K562 (cell line): Measurements from ENCODE around the gene SEPTIN6. TPM values are rescaled to one million over a fixed set of nuclear protein-coding genes. Genes with fewer than 3 reads are reported as not detected.

Experiments used
- CBFA2T2 ChIP-seq: fragments of 450-650 bp; conservative IDR thresholded peaks from 2 replicates; pipeline ENCODE4 v1.6.1; 2017; ENCODE audit warnings: mild to moderate bottlenecking
- CHAMP1 ChIP-seq: fragments of 450-650 bp; IDR thresholded peaks from 2 replicates; pipeline ENCODE4 v1.6.1; 2016; ENCODE audit warnings: mild to moderate bottlenecking
- HDAC8 ChIP-seq: fragments of 450-650 bp; IDR thresholded peaks from 2 replicates; pipeline ENCODE4 v1.6.1; 2016; ENCODE audit warnings: mild to moderate bottlenecking, missing genetic modification characterization, moderate library complexity, missing compliant biosample characterization
- HES1 ChIP-seq: fragments of 450-650 bp; IDR thresholded peaks from 2 replicates; pipeline ENCODE4 v1.6.1; 2016; ENCODE audit warnings: low read depth, mild to moderate bottlenecking, moderate library complexity
- HNRNPUL1 ChIP-seq: fragments of 200-400 bp; formaldehyde crosslinking; IDR thresholded peaks from 2 replicates; pipeline ENCODE4 v1.6.1; 2017; ENCODE audit warnings: low read length
- KLF16 ChIP-seq: IDR thresholded peaks from 2 replicates; pipeline ENCODE4 v1.6.1; 2016; ENCODE audit warnings: antibody characterized with exemption
- MEF2D ChIP-seq: conservative IDR thresholded peaks from 2 replicates; pipeline ENCODE4 v1.6.1; 2016; ENCODE audit warnings: low read depth, missing genetic modification characterization, missing compliant biosample characterization
- MEIS2 ChIP-seq: fragments of 450-650 bp; IDR thresholded peaks from 2 replicates; pipeline ENCODE4 v1.6.1; 2014; ENCODE audit warnings: mild to moderate bottlenecking; ENCODE audit not compliant: partially characterized antibody
- MNT ChIP-seq, 2 experiments: fragments of 450-650 bp; conservative IDR thresholded peaks; 2 replicates each; pipeline ENCODE4 v1.6.1; 2017; ENCODE audit warnings: mild to moderate bottlenecking in 2 of 2, moderate library complexity in 2 of 2
- NR2C1 ChIP-seq, 2 experiments: fragments of 450-650 bp; IDR thresholded peaks; 2 replicates each; pipeline ENCODE4 v1.6.1; 2017; ENCODE audit warnings: mild to moderate bottlenecking in 2 of 2, antibody characterized with exemption in 1 of 2, inconsistent platforms in 1 of 2, missing compliant biosample characterization in 1 of 2, missing genetic modification characterization in 1 of 2
- POLR2AphosphoS5 ChIP-seq: IDR thresholded peaks from 2 replicates; pipeline ENCODE4 v1.6.1; 2011; ENCODE audit warnings: mild to moderate bottlenecking, low read depth, low read length, moderate library complexity; ENCODE audit not compliant: control insufficient read depth, insufficient read depth
- POLR2G ChIP-seq: fragments of 200-400 bp; formaldehyde crosslinking; IDR thresholded peaks from 2 replicates; pipeline ENCODE4 v1.6.1; 2017; ENCODE audit warnings: low read depth, mild to moderate bottlenecking, antibody characterized with exemption, low read length, moderate library complexity
- RUNX1 ChIP-seq: sonication (generic); IDR thresholded peaks from 2 replicates; pipeline ENCODE4 v1.6.1; 2016; ENCODE audit warnings: antibody characterized with exemption, low read depth
- TEAD1 ChIP-seq, 2 experiments: fragments of 450-650 bp in 1 of 2; sonication (generic) in 1 of 2; formaldehyde crosslinking; IDR thresholded peaks; 2 replicates each; pipeline versions ENCODE4 v1.4.0 to v1.8.0; 2020 to 2022; ENCODE audit warnings: mild to moderate bottlenecking in 2 of 2, missing genetic modification reagents in 1 of 2
- TRIM28 ChIP-seq: fragments of 450-650 bp; IDR thresholded peaks from 2 replicates; pipeline ENCODE4 v1.6.1; 2017
- ZBTB8A ChIP-seq: fragments of 450-650 bp; IDR thresholded peaks from 2 replicates; pipeline ENCODE4 v1.6.1; 2018; ENCODE audit warnings: mild to moderate bottlenecking, moderate library complexity; ENCODE audit not compliant: partially characterized antibody
- ZFX ChIP-seq: sonication (generic); formaldehyde crosslinking; IDR thresholded peaks from 2 replicates; pipeline ENCODE4 v1.8.0; 2022; ENCODE audit warnings: mild to moderate bottlenecking, missing genetic modification reagents, moderate library complexity
- ZNF23 ChIP-seq: fragments of 250-450 bp; sonication (Bioruptor Pico); IDR thresholded peaks from 2 replicates; pipeline ENCODE4 v1.4.0; 2020; ENCODE audit warnings: mild to moderate bottlenecking
- polyA plus RNA-seq, 8 experiments: library from polyadenylated mRNA; depleted of rRNA in 4 of 8; stranded (reverse) in 5 of 8; unstranded in 3 of 8; fragments of >200 nt; fragmentation: Nextera tagmentation in 2 of 8; fragmentation: Illumina TruSeq in 1 of 8; extraction: Ambion mirVana in 2 of 8; extraction: Trizol in 1 of 8; gene quantifications; 2 replicates each; pipeline versions ENCODE4 v1.2.1 to v1.2.3, GENCODE V29; 2011 to 2014; ENCODE audit warnings: inconsistent platforms in 1 of 8, missing spikeins in 1 of 8
- total RNA-seq, 7 experiments: library from RNA; depleted of rRNA in 6 of 7; stranded (reverse); fragments of >200 nt in 6 of 7; fragmentation: Illumina TruSeq in 2 of 7; extraction: Trizol in 2 of 7; gene quantifications; 2 replicates each; pipeline versions ENCODE4 v1.2.1 to v1.2.3, GENCODE V29; 2011 to 2021; ENCODE audit warnings: low replicate concordance in 1 of 7
- TF ChIP-seq, protein P1 (sequence below): sonication (generic); formaldehyde crosslinking; IDR thresholded peaks from 2 replicates; pipeline ENCODE4 v1.8.0; 2022; ENCODE audit warnings: mild to moderate bottlenecking, missing genetic modification reagents, borderline replicate concordance

SEPTIN6 gene
- total and polyA plus RNA-seq, 9 of the 15 experiments (the other 6 are each of a cell fraction or from before 2014, with no cell fraction given), result 8.4 to 67.0 (median 37.8) TPM

- TF ChIP-seq, protein P1, sequence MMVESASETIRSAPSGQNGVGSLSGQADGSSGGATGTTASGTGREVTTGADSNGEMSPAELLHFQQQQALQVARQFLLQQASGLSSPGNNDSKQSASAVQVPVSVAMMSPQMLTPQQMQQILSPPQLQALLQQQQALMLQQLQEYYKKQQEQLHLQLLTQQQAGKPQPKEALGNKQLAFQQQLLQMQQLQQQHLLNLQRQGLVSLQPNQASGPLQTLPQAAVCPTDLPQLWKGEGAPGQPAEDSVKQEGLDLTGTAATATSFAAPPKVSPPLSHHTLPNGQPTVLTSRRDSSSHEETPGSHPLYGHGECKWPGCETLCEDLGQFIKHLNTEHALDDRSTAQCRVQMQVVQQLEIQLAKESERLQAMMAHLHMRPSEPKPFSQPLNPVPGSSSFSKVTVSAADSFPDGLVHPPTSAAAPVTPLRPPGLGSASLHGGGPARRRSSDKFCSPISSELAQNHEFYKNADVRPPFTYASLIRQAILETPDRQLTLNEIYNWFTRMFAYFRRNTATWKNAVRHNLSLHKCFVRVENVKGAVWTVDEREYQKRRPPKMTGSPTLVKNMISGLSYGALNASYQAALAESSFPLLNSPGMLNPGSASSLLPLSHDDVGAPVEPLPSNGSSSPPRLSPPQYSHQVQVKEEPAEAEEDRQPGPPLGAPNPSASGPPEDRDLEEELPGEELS (CRISPR knock-in tag), result no peak
- no peak for TF ChIP-seq HDAC8
- TF ChIP-seq KLF16, result no peak
- TF ChIP-seq NR2C1 (IDR thresholded peaks at IDR 0.05), result 0 out of 2 replicates have a peak, but pooled peaks have one; percentile 28
- no peak for TF ChIP-seq NR2C1 (tag; IDR thresholded peaks at IDR 0.05)
- TF ChIP-seq ZNF23 (CRISPR knock-in tag), result no peak
- no peak for TF ChIP-seq TRIM28
- peak; percentile 70 for TF ChIP-seq MEIS2
- no peak for TF ChIP-seq RUNX1
- no peak for TF ChIP-seq MEF2D (tag)
- no peak for TF ChIP-seq CHAMP1
- no peak for TF ChIP-seq HNRNPUL1
- TF ChIP-seq ZFX (CRISPR knock-in tag), result peak; percentile 42; the same call in 1 of the 2 replicates
- no peak for TF ChIP-seq HES1
- TF ChIP-seq POLR2G, result no peak
- no peak for TF ChIP-seq CBFA2T2
- TF ChIP-seq POLR2AphosphoS5, result no peak
- no peak for TF ChIP-seq TEAD1 (CRISPR knock-in tag; IDR thresholded peaks at IDR 0.05)
- TF ChIP-seq ZBTB8A, result no peak
- TF ChIP-seq MNT (conservative IDR thresholded peaks at IDR 0.05), result no peak
Measured at GRCh38 chrX:119685225-119686066, 7.5 kb downstream of the SEPTIN6 start (continued).
